HG03460 (cell line): ENCODE data around the gene RANBP17.
"Not testable (repeated sequence)": the region's sequence is repeated elsewhere in the genome, so short reads cannot be mapped to it uniquely, and the experiment has no call there.

Experiments
- ATAC-seq: cut with Tn5 transposase; IDR thresholded peaks from one replicate; pipeline ENCODE4 v1.9.1; 2021; ENCODE audit not compliant: unreplicated experiment

RANBP17 gene

DNA sequence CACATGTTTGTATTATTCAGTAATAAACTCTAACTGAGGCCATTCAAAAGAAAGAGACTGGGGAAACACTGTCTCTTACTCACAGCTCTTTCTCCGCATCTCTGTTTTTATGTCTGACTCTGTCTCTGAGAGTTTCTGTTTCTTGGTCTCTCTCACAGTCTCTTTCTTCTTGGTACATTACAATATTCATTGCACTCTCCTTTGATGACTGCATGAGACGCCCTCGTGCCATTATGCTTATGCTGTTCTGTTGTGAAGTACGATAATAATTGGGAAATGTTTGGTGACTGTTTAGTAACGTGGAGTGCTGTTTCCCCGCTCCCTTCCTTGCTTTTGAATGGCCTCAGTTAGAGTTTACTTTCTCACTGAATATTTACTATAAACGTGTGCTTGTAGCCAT is 421.9 kb downstream of the RANBP17 start:
- ATAC-seq = no peak

DNA sequence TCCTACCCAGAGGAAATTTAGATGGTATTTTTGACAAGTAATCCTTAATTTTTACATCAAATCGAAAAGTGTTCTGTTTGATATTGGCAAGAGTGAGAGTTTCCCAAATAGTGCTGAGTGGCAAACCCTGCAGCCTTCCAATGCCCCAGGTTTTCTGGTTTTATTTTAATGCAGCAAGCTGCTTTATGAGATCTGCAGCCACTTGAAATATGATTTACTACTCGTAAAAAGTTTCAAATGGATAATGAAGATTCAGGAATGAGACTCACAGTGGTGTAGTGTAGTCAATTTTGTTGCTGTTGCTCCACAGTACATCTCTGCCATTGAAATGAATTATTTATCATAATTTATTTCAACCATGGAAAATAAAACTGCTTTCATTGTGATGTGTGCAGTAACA is 423.6 kb downstream of the RANBP17 start:
- no peak for ATAC-seq

DNA sequence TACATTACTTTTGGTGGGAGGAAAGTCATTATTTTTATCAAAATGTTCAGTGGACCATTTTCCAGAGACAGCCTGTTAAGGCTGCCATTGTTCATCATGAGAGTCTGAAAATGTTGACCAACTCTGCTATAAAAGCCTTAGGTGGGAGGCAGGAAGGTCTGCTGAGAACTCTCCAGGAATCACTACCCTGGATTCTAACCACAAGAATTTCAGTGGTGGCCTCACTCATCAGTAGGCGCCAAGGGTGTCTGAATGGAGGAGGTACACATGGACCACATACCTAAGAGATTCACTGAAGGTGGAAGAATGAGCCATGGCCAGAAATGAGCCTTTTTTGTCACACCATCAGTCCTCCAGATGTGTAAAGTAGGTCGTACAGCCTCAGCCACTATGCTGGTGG is 426.2 kb downstream of the RANBP17 start:
- ATAC-seq = no peak

DNA sequence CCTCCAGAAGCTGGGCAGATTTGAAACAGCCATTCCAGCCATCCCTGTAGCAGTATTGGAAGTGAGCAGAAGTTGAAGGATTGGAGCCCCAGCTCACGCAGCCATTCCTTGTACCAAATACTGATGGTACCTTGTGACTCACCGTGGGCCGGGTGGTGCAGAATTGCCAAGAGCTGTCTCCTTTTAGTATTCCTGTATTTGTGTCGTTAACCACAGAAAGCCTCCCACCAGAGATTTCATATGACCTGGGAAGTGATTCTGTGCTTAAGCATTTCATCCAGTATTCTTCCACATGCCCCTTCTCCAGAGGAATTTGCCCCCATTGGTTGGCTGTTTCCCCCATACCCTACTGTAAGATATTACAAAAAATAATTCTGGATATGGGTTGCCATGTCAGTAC is 429.6 kb downstream of the RANBP17 start:
- no peak for ATAC-seq

- ATAC-seq = no peak
These were observed 433.5 kb downstream of the RANBP17 start for GRCh38 chr5:171295299-171295698.

DNA sequence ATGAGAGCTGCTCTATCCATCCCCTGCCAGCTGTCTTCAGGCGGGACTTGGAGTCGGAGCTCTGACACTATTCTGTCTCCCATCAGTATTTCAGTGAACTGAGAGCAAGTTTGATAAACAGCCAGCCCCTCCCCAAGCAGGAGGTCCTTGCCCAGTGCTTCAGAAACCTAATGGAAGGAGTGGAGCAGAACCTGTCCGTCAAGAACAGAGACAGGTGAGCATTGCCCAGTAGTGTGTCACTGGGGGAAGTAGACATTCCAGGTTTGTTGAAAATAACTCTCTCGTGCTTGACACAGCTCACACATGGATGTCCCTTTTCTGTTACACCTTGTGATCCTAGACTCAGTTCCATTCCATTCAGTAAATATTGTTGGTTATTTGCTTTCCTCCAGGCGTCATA is 434.0 kb downstream of the RANBP17 start:
- ATAC-seq = no peak

DNA sequence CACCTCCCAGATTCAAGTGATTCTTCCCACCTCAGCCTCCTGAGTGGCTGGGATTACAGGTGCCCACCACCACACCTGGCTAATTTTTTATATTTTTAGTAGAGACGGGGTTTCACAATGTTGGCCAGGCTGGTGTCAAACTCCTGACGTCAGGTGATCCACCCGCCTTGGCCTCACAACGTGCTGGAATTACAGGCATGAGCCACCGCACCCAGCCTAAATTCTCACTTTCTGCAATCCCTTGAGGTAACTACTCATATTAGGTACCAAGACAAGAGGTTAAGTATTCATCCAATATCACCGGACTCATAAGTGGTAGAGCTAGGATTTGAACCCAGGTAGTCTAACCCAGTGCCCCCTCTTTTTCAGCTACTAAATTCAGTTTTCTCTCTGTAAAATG is 436.1 kb downstream of the RANBP17 start:
- ATAC-seq = not testable (repeated sequence)

DNA sequence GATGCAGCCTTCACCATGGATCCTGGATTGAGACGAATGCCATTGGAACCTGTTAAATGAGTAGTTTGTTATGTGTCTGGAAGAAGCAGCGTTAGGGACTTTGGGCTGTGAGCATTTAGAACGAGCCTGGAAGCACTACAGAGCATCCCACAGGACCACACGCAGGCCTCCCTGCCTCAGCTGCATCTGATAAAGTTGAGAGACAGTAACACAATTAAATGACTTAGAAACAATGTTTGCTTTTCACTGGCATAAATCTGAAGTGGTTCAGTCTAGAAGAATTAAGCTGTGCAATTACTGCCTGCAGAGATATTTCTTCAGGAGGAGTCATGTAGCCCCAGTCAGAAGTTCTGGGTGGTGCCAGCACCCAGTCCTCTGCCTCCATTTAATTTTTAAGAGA is 437.4 kb downstream of the RANBP17 start:
- no peak for ATAC-seq

DNA sequence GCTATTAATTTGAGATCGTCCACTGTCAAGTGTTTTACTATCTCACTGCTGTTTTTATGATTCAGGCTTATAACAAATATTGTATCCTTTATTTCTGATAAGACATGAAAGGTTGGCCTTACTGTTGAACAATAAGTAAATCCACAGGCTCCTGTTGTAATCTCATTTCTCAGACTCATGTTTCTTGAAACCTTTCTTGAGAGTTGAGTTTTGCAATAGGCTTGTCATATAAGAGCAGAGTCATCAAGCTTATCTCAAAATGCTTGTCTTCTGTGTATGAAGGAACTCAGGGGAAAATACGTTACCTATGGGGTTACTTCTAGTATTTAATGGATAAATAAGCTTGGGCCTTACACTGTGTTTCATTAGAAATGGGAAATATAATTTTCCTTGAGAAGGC is 438.0 kb downstream of the RANBP17 start:
- no peak for ATAC-seq

GRCh38 chr5:171300358-171300757 is 438.5 kb downstream of the RANBP17 start:
- no peak for ATAC-seq

DNA sequence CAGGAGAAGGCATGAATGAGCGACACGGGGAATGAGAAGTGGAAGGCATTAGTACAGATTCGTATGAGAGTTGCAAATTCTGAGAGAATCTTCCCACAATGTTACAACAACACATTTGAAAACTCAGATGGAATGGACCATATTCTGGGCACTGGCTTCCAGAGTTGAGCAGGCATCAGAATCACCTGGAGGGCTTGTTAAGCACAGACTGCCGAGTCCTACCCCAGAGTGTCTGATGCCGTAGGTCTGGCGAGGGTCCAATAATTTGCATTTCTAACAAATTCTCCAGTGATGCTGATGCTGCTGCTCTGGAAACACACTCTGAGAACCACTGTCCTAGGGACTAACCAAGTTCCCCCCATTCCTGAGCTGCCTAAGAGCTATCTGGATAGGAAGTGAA is 444.3 kb downstream of the RANBP17 start:
- no peak for ATAC-seq

GRCh38 chr5:171306781-171307591 is 445.2 kb downstream of the RANBP17 start:
- no peak for ATAC-seq

DNA sequence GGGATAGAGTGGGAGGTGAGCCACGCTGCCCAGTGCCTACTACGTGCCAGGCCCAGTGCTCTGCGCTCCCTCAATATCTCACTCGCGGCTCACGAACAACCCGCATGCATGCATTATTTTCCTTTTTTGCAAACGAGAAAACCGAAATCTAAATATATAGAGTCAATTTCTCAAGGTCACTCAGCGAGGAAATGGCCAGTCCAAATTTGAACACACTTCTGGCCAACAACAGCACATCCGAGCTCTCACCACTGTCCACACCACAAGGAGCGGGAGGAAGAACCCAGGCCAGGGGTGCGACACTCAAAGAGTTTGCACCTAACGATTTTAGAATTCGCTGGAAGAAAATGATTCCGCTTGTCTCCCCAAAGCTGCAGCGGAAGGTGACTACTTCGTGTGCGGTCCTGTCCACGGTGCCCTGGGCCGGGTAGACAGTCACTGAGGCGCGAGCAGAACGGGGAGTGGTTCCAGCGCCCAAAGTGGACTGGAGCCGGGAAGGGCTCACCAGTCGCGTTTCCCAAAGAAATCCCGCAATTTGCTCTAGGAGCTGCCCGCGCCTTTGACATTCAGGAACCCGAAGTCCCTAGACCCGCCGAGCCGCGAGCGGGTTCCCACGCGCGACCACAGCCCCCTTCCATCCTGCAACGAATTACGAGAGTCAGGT is 446.1 kb downstream of the RANBP17 start:
- ATAC-seq = no peak

- no peak for ATAC-seq
These were observed 446.8 kb downstream of the RANBP17 start, which contains the start of gene TLX3 for GRCh38 chr5:171308453-171309275. Gene TLX3, plus strand, starts transcription at chr5:171309248. Its CDS starts 118 bp downstream, at chr5:171309366.

GRCh38 chr5:171309276-171310211 is 447.7 kb downstream of the RANBP17 start:
- no peak for ATAC-seq

DNA sequence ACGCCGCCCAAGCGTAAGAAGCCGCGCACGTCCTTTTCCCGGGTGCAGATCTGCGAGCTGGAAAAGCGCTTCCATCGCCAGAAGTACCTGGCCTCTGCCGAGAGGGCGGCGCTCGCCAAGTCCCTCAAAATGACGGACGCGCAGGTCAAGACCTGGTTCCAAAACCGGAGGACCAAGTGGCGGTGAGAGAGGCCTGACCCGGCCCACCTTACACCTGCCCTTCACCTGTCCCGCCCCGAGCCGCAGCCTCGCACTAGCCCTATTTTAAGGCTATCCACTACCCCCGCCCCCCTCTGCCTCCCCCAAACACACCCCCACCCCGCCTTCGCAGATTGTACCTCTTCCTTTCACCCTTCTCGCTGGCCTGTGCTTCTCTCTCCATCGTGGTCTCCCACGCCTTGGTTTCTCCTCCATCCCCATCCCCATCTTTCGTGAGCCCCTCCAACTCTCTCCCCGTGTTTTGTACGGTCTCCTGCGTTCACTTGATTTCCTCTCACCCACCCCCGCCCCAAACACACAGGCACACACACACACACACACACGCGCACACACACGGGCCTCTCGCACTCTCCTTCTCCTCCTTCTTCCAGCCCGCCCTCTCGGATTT is 448.5 kb downstream of the RANBP17 start:
- no peak for ATAC-seq

GRCh38 chr5:171310819-171311321 is 449.1 kb downstream of the RANBP17 start:
- no peak for ATAC-seq

- ATAC-seq = no peak
These were observed 449.7 kb downstream of the RANBP17 start for GRCh38 chr5:171311322-171312077.
